ENCODE measurements around the gene MPPED1. TPM values are rescaled to one million over a fixed set of nuclear protein-coding genes. Genes with fewer than 3 reads are reported as not detected.

Gene MPPED1
- total RNA-seq, 1 experiment from 2014 or later = 0.35 TPM

- CTCF ChIA-PET = interaction anchor here (0.7 kb wide), 1 partner anchor 24 kb away, joined by 4 read pairs; no protein-coding TSS in a partner anchor
- no peaks in the 10 kb centered on the region; the same call in 1 of the 2 replicates for H3K27me3 Mint-ChIP-seq (ENCODE audit: low read depth)
- DNase-seq (ENCODE audit: low spot score) (no peak), ATAC-seq (no peak)
- H3K9me3 Mint-ChIP-seq = peaks cover 20% of the 10 kb centered on the region
- POLR2A ChIA-PET = no interaction called here
- TF ChIP-seq ARID4B (CRISPR knock-in tag; IDR thresholded peaks at IDR 0.05; ENCODE audit: borderline replicate concordance) (no peak), ESRRA (CRISPR knock-in tag; IDR thresholded peaks at IDR 0.05; ENCODE audit: borderline replicate concordance) (no peak), ZNF281 (CRISPR knock-in tag; IDR thresholded peaks at IDR 0.05) (no peak), FOXP1 (CRISPR knock-in tag; IDR thresholded peaks at IDR 0.05; ENCODE audit: borderline replicate concordance) (no peak), NFYB (CRISPR knock-in tag; conservative IDR thresholded peaks at IDR 0.05; ENCODE audit: low read depth) (no peak), CREB1 (CRISPR knock-in tag; IDR thresholded peaks at IDR 0.05) (no peak), ZNF138 (CRISPR knock-in tag; conservative IDR thresholded peaks at IDR 0.05) (no peak), CREM (CRISPR knock-in tag; IDR thresholded peaks at IDR 0.05) (no peak), STAT6 (CRISPR knock-in tag; conservative IDR thresholded peaks at IDR 0.05; ENCODE audit: low read depth) (no peak), ZNF219 (CRISPR knock-in tag; IDR thresholded peaks at IDR 0.05; ENCODE audit: borderline replicate concordance) (no peak), TP53 (CRISPR knock-in tag; IDR thresholded peaks at IDR 0.05) (no peak), MYBL2 (CRISPR knock-in tag; IDR thresholded peaks at IDR 0.05) (no peak), E2F4 (CRISPR knock-in tag; IDR thresholded peaks at IDR 0.05; ENCODE audit: borderline replicate concordance, low read depth) (no peak), GRHL2 (CRISPR knock-in tag; IDR thresholded peaks at IDR 0.05; ENCODE audit: insufficient replicate concordance, severe bottlenecking) (no peak)
- TF ChIP-seq, protein P1, sequence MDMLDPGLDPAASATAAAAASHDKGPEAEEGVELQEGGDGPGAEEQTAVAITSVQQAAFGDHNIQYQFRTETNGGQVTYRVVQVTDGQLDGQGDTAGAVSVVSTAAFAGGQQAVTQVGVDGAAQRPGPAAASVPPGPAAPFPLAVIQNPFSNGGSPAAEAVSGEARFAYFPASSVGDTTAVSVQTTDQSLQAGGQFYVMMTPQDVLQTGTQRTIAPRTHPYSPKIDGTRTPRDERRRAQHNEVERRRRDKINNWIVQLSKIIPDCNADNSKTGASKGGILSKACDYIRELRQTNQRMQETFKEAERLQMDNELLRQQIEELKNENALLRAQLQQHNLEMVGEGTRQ (CRISPR knock-in tag; IDR thresholded peaks at IDR 0.05) = no peak
- TF ChIP-seq, protein P2, sequence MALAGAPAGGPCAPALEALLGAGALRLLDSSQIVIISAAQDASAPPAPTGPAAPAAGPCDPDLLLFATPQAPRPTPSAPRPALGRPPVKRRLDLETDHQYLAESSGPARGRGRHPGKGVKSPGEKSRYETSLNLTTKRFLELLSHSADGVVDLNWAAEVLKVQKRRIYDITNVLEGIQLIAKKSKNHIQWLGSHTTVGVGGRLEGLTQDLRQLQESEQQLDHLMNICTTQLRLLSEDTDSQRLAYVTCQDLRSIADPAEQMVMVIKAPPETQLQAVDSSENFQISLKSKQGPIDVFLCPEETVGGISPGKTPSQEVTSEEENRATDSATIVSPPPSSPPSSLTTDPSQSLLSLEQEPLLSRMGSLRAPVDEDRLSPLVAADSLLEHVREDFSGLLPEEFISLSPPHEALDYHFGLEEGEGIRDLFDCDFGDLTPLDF (CRISPR knock-in tag; IDR thresholded peaks at IDR 0.05) = no peak
- H3K27ac Mint-ChIP-seq = no peak overlapping the region
- H3K4me3 Mint-ChIP-seq = no peak overlapping the region
- no peaks in the 10 kb centered on the region for H3K4me1 Mint-ChIP-seq
- no peaks in the 10 kb centered on the region for H3K36me3 Mint-ChIP-seq
Measured at GRCh38 chr22:43491737-43492136, 79.9 kb downstream of the MPPED1 start.

Data from WTC11 (cell line).